HG02571 (cell line): ENCODE measurements around the gene HIPK2.
"Not testable (repeated sequence)": the region's sequence is repeated elsewhere in the genome, so short reads cannot be mapped to it uniquely, and the experiment has no call there.

ENCODE experiments used
- ATAC-seq: cut with Tn5 transposase; IDR thresholded peaks from one replicate; pipeline ENCODE4 v1.9.1; 2021; ENCODE audit warnings: mild to moderate bottlenecking, moderate library complexity; ENCODE audit not compliant: unreplicated experiment

The HIPK2 gene

GRCh38 chr7:139635526-139636302, 142.1 kb downstream of the HIPK2 start:
- no peak for ATAC-seq

DNA sequence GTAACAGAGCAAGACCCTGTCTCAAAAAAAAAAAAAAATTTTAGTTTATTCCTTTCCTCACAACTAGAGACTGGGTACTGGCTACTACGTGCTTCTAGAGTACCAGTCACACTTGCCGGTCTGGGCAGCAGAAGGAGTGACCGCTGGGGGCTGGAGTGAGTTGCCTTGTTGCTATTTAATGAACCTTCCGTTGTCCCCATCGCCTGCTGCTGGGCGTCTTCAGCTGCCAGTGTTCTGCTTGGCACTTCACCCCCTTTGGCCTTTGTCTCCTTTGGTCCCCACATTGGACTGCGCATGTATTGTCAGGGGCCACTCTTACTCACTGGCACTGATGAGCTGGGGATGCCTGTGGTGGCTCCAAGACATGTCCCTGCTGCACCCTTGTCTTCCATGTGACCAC, 143.7 kb downstream of the HIPK2 start:
- ATAC-seq = no peak

- ATAC-seq = no peak
These were observed 146.2 kb downstream of the HIPK2 start for GRCh38 chr7:139631520-139632031.

- ATAC-seq = no peak
These were observed 146.9 kb downstream of the HIPK2 start for GRCh38 chr7:139630643-139631519.

- ATAC-seq = no peak
These were observed 148.3 kb downstream of the HIPK2 start for GRCh38 chr7:139629392-139630082.

GRCh38 chr7:139627831-139628230, 150.0 kb downstream of the HIPK2 start:
- no peak for ATAC-seq

GRCh38 chr7:139626817-139627216, 151.0 kb downstream of the HIPK2 start:
- ATAC-seq = no peak

GRCh38 chr7:139623518-139623917, 154.3 kb downstream of the HIPK2 start:
- ATAC-seq = no peak

DNA sequence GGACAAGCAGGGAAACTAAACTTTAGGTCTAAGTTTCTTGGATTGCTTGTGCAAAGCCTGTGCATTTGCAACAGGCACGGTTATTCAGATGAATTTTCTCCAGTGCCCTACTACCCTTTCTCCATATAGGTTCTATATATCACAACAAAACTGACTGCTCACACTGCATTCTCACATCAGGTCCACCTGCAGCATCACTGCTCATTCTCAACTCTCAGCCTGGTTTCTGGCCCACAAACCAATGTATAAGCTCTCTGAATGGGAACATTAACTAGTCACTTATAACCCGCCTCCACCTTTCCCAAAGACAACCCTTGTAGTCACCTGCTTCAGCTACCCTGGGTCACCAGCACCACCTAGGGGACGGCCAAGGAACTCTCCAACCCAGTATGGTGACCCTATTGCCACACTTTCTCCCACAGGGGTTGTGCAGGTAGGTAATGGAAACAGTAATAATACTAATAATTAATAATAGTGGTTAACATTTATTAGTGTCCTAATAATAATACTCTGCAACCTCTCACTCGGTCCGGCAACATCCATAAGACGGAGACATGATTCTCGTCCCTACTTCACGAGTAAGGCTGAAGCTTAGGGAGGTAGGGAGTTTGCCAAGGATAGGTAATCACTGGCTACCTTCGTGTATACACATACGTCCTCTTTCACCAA, 157.0 kb downstream of the HIPK2 start:
- ATAC-seq = peak; percentile 54

GRCh38 chr7:139619367-139619657, 158.5 kb downstream of the HIPK2 start:
- no peak for ATAC-seq

DNA sequence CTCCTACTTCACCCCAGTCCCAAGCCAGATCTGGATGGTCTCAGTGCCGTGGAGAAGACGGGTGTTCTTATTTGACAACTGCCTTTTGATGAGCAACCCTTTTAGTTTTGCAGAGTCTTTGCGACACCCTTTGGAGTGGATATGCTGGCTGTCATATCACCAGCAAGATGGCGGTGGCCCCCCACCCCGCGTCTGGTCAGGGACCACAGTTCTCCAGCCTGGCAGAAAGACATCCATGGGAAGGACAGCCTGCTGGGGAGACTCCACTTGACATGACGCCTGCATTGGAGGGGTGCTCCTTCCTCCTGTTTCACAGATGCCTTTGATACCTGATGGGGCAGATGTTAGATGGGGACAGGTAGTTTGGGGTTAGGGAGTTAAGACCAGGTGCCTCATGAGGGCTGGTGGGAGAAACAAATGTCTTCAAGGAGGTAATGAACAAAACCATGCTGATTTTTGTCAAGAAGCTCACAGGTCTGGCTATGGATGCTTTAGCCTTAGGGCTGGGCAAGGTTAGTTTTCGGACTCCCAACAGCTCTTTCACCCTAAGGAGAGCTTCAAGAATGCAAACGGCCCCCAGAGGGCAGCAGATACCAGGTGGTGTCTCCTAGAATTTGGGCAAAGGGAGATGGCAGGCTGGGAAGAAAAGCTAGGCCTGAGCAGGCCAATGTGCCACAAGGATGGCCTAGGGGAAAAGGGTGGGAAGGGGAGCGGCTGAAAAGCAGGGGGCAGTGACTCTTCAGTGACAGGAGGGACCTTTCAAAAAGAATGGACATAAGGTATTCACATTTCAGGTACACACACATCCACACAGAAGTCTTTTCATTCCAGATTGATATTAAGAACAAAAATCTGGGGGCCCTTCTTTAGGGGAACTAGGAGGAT, 159.1 kb downstream of the HIPK2 start:
- no peak for ATAC-seq

DNA sequence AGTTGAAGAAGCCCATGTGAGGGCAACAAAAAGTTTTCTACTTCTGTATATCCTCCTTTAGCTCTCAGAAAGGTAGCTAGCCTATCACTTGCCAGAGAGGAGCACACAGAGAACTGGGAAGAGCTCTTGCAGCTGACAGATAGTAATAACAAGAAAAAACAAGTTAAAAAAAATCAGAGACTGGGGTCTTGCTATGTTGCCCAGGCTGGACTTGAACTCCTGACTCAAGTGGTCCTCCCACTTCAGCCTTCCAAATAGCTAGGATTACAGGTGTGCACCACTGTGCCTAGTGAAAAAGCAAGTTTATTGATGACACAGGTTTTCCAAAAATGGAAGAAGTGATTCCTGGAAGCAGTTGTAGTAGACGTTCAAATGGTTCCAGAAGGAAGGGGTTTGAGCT, 160.7 kb downstream of the HIPK2 start:
- ATAC-seq = no peak

DNA sequence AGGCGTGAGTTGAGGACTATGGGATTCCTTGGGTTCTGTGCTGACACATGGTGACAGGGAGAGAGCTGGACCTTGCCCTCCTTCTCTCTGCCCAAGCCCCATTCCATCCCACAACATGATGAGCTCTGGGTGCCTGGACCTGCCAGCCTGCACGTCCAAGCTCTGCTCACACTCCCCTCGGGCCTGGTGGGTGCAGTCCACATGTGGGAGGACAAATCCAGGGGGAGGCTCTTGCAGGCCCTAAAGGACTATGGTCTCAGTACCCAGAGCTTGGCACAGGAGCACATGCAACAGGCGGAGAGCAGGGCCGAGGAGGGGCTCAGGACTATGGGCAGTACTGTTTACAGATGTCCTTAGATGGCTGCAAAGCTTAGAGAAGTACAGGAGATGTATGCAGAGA, 162.9 kb downstream of the HIPK2 start:
- no peak for ATAC-seq

DNA sequence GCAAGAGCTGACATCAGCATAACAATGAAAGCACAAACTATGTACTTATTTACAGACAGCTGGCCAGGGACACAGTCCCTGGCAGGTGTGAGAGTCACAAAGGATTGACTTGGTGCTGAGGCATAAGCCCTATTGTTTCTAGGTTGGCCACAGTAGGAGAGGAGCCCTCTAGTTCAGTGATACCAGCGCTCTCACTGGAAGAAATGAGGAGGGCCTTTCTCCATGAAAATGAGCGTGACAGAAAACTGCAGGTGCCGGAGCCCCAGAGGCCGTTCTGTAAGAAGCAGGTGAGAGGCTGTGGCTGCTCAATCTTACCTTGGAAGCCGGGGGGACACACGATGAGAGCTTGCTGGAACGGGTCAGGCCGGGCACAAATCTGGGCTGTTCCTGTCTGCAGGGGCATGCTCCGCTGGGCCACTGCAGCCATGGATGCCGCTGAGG, 163.8 kb downstream of the HIPK2 start:
- ATAC-seq = no peak

- ATAC-seq = not testable (repeated sequence)
These were observed 166.2 kb downstream of the HIPK2 start for GRCh38 chr7:139611556-139611955.

DNA sequence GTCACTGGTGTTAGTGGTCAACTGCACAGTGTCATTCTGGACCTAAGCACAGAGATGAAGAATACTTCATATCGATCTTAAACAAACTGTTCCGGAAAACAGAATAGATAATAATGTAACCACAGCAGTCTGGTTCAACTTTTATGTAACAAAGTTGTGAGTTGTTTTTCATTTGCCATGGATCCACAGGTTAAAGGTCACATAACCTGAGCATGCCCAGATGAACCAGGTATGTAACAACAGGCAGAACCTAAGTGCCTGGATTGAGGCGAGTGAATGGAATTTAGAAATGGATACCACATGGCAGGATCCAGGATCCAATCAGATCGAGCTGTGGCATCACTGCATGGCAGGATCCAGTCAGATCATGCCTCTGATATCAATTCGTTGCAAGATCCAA, 167.2 kb downstream of the HIPK2 start:
- no peak for ATAC-seq

DNA sequence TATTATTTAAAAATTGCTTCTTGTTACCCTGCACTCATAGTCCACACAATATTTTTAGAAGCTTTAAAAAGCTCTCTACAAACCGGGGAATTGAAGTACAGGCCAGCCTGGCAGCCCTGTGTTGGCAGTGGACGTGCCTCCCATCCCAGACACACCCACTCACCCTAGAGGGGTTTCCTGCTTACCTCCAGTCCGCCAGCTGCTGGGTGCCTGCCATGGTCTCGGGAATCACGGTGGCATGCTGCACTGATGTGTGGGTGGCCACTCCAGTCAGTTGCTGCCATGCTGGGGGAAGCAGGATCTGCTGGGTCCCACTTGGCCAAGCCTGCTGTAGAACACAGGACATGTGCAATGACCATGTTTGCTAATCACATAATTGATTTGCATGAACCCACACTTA, 173.9 kb downstream of the HIPK2 start:
- ATAC-seq = no peak

- ATAC-seq = no peak
These were observed 174.5 kb downstream of the HIPK2 start for GRCh38 chr7:139603282-139603681.

GRCh38 chr7:139602143-139602722, 175.6 kb downstream of the HIPK2 start:
- ATAC-seq = no peak

DNA sequence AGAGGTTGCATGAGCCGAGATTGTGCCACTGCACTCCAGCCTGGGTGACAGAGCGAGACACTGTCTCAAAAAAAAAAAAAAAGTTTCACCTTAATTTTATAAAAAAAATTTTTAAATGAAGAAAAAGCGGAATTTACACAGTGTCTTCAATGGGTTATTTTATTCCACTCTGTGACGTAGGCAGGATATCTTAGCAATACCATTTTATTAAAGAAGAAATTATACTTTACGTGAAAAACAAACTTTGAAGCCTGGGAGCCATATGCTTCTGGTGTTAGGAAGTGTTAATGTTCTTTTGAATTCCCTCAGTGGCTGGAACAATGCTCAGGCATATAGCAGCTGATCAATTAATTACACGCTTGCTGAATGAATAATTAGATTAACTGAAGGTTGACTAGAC, 176.6 kb downstream of the HIPK2 start:
- ATAC-seq = no peak
